HG02885 (cell line): Measurements from ENCODE around the gene LEMD3.
A peak's percentile ranks its signal among the peaks of the same experiment; 100 is the strongest.

Experiments
- ATAC-seq: cut with Tn5 transposase; IDR thresholded peaks from one replicate; pipeline ENCODE4 v1.9.1; 2021; ENCODE audit warnings: mild to moderate bottlenecking; ENCODE audit not compliant: unreplicated experiment, poor library complexity

Gene LEMD3

DNA sequence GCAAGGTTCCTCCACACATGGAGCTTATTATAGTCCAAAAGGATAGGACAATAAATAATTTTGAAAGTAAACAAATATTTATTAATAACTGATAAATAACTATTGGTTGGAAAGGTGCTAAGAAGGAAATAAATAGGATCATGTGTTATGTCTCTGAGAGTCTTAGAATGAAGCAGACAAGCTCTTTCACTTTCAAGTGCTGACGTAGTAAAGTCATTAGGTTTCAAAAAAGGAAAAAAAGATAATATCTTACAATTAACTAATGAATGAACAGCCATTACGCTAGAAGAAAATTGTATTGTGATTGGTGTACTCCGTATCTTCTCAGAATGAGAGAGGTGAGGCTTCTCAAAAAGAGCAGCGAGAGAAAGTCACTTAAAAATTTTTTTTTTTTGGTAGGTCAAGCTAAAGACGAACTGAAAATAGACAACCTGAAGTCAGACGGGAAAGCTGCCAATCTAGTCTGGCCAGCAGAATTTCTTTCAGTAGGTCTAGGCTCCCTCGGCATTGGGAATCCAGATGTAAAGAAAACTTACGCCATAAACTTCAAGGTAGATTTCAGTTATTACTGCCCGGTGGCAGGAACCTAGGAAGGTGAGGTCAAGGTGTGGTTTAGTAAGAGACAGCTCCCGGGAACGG, 583 bp upstream of the LEMD3 start:
- no peak for ATAC-seq

DNA sequence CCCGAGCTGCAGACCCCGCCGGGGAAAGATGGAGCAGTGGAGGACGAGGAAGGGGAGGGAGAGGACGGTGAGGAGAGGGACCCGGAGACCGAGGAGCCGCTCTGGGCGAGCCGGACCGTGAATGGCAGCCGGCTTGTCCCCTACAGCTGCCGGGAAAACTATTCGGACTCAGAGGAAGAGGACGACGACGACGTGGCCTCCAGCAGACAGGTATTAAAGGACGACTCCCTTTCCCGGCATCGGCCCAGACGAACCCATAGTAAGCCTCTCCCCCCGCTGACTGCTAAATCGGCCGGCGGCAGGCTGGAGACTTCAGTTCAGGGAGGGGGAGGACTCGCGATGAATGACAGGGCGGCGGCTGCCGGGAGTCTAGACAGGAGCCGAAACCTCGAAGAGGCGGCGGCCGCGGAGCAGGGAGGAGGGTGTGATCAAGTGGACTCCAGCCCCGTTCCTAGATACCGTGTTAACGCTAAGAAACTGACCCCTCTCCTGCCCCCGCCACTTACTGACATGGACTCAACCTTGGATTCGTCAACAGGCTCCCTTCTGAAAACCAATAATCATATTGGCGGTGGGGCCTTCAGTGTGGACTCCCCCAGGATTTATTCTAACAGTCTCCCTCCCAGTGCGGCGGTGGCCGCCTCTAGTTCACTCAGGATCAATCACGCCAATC, 962 bp downstream of the LEMD3 start:
- peak; percentile 55 for ATAC-seq

GRCh38 chr12:65171073-65171472, 1.7 kb downstream of the LEMD3 start:
- no peak for ATAC-seq

GRCh38 chr12:65171870-65172269, 2.5 kb downstream of the LEMD3 start:
- peak; percentile 18 for ATAC-seq

DNA sequence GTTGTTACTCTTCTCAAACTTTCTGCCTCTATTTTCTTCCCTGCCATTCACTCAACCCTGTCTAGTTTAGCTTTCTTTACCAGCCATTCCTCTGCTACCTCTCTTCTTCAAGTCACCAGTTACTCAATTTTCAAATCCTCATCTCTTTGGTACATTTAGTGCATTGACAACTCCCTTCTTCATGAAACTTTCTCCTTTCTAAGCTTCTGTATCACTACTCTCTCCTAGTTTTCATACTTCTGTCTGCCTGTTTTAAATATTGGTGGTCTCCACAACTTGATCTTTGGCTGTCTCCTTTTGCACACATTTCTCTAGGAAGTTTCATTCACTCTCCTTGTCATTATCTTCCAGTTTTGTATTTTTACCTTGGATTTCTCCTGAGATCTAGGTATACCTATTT, 6.0 kb downstream of the LEMD3 start:
- no peak for ATAC-seq

- ATAC-seq: no peak
Observed at GRCh38 chr12:65182012-65182739, 12.8 kb downstream of the LEMD3 start.

GRCh38 chr12:65184176-65184857, 14.9 kb downstream of the LEMD3 start:
- no peak for ATAC-seq

- no peak for ATAC-seq
Observed at GRCh38 chr12:65184858-65185229, 15.5 kb downstream of the LEMD3 start.

DNA sequence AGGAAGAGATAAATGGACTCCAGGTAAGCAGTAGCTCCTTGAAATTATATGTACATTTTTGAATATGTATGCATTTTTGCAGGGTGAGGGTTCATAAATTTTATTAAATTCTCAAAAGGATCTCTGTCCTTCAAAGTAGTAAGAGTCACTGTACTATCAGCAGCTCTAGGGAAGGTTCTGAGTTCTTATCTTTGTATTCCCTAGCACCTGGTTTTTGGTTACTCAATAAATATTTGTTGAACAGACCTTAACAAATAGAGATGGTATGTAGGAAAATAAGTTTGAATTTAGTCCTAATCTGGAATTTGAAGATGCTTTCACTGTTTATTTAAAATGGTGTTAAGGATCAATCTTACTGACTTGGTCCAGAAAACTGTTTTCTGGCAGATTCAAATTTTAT, 18.3 kb downstream of the LEMD3 start:
- no peak for ATAC-seq

- ATAC-seq: peak; percentile 42
Observed at GRCh38 chr12:65188179-65188701, 18.9 kb downstream of the LEMD3 start.

GRCh38 chr12:65189028-65189718, 19.8 kb downstream of the LEMD3 start:
- ATAC-seq: peak; percentile 97

DNA sequence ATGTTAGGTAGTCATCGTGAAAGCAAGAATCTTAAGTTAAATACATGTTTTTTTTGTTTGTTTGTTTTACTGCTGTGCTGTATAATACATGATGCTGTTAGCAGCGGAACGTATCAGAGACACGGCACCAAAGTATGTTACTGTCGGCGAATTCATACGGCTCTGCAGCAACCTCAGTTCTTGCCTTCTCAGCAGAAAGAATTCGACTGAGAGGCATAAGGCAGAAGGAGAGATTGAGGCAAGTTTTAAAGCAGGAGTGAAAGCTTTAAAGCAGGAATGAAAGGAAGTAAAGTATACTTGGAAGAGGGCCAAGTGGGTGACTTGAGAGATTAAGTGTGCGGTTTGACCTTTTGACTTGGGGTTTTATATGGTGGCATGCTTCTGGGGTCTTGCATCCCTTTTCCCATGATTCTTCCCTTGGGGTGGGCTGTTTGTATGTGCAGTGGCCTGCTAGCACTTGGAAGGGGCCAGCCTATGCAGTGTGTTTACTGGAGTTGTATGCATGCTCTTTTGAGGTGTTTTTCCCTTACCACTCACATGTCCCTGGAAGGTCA, 23.7 kb downstream of the LEMD3 start:
- no peak for ATAC-seq

GRCh38 chr12:65194949-65195348, 25.6 kb downstream of the LEMD3 start:
- no peak for ATAC-seq

DNA sequence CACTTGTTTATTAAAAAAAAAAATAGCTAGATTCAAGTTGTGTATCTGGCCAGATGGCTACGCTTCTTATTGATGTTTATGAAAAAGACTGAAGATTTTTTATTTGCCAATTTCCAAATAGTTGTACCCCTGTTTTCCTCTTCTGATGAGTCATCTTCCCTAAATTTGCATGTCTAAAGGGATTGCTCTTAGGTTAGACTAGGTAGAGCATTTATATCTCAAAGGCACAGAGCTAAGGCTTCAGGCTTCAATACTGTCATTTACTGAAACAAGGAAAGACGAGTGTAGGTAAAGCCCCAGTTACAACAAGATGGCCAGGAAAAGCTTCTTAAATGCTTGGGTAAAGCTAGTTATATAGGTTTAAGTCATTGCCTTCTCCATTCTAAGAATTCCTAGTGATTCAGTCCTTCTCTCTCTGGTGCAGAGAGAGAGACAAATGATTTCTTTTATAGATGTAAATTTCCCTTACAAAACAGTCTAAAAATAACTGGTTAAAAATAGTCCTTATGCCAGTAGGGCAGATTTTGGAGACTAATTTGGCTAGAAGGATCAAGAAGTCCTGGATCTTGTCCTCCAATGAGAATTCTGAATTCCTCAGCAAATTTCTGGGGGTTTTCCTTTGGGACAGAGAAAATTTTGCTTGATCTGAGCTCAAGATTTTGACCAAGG, 26.1 kb downstream of the LEMD3 start:
- no peak for ATAC-seq

DNA sequence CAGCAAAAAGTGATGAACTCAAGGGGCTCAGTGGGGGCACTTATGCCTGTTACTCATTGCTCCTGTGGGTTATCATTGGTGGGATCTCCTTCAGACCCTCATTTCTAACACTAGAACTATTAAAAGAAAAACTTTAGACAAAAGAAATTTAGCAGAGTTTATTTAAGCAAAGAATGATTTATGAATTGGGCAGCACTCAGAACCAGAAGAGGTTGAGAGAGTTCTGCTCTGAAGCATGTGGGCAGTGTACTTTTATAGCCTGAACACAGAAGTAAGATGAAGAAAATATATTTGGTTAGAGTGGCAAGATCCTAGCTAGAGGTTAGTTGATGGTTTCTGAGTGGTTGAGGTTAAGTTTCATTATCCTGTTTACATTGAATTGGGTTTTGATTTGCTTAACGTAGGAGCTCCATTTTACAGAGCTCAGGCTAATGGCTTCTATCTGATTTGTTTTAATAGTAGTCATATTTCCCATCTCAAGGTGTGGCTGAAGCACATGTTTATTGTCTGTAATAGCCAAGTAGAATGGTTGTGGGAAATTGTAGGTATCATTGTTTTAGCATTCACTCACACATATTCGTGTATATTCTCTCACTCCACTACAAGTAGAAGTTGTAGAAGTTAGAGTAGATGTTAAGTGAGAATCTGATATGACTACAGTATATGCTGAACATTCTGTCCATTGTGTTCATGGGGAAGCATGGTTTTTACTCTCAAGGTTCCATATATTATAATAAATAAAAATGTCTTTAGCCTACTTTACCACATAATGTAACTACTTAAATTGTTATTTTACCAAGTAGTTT, 27.6 kb downstream of the LEMD3 start:
- ATAC-seq: no peak

GRCh38 chr12:65199604-65200003, 30.2 kb downstream of the LEMD3 start:
- no peak for ATAC-seq

- ATAC-seq: no peak
Observed at GRCh38 chr12:65200007-65200665, 30.8 kb downstream of the LEMD3 start.

DNA sequence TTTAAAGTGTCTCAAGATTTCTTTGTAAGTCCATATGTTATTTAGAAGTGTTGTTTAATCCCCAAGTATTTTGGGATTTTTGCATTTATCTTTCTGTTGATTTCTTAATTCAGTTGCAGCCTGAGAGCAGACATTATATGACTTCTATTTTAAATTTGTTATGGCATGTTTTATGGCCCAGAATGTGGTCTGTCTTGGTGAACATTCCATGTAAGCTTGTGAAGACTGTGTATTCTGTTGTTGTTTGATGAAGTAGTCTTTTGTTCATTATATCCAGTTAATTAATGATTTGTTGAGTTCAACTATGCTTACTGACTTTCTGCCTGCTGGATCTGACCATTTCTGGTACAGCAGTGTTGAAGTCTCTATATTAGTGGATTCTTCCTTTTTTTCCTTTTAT, 34.0 kb downstream of the LEMD3 start:
- no peak for ATAC-seq
